Measurements from ENCODE around the gene CAPN5. TPM values are rescaled to one million over a fixed set of nuclear protein-coding genes. Genes with fewer than 3 reads are reported as not detected.

The CAPN5 gene
- total RNA-seq, 1 experiment from 2014 or later: 27.4 TPM

DNA sequence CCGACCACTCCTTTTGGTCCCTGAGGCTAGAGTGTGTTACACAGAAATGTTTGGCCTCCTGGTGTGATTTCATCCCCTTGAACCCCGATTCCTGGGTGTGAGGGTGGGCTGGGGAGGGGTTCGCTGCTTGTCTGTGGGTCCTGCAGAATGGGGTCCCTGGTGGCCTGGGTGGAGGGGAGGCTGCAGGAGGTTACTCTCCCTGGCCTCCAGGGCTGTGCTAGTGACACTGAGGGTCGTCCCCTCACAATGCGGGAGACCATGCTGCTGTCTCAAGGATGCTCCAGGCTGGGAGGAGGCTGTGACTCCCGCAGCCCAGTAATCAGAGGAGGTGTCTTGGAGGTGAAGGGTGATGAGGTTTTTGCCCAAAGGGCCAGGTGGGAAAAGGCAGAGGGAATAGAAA lies 18.9 kb downstream of the CAPN5 start:
- CTCF ChIA-PET: no interaction called here
- Mint-ChIP-seq H3K27ac (no peak overlapping the region), H3K9me3 (no peaks in the 10 kb centered on the region), H3K4me3 (no peak overlapping the region), H3K36me3 (no peaks in the 10 kb centered on the region), H3K27me3 (ENCODE audit: low read depth) (no peaks in the 10 kb centered on the region), H3K4me1 (peaks cover 7% of the 10 kb centered on the region)
- TF ChIP-seq MXD4 (CRISPR knock-in tag; IDR thresholded peaks at IDR 0.05; ENCODE audit: borderline replicate concordance) (no peak), TEAD4 (CRISPR knock-in tag; IDR thresholded peaks at IDR 0.05) (no peak), ZNF263 (CRISPR knock-in tag; IDR thresholded peaks at IDR 0.05; ENCODE audit: low read depth) (no peak), OVOL2 (CRISPR knock-in tag; IDR thresholded peaks at IDR 0.05; ENCODE audit: borderline replicate concordance) (no peak), ZNF138 (CRISPR knock-in tag; conservative IDR thresholded peaks at IDR 0.05) (no peak), CREB1 (CRISPR knock-in tag; IDR thresholded peaks at IDR 0.05) (no peak), ESRRA (CRISPR knock-in tag; IDR thresholded peaks at IDR 0.05; ENCODE audit: borderline replicate concordance) (no peak), TEAD1 (CRISPR knock-in tag; IDR thresholded peaks at IDR 0.05) (no peak), ELF4 (CRISPR knock-in tag; IDR thresholded peaks at IDR 0.05; ENCODE audit: low read depth) (no peak), FOXP1 (CRISPR knock-in tag; IDR thresholded peaks at IDR 0.05; ENCODE audit: borderline replicate concordance) (no peak), ZNF423 (CRISPR knock-in tag; IDR thresholded peaks at IDR 0.05) (no peak)
- TF ChIP-seq, protein P1, sequence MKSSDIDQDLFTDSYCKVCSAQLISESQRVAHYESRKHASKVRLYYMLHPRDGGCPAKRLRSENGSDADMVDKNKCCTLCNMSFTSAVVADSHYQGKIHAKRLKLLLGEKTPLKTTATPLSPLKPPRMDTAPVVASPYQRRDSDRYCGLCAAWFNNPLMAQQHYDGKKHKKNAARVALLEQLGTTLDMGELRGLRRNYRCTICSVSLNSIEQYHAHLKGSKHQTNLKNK (CRISPR knock-in tag; IDR thresholded peaks at IDR 0.05): no peak
- TF ChIP-seq, protein P2, sequence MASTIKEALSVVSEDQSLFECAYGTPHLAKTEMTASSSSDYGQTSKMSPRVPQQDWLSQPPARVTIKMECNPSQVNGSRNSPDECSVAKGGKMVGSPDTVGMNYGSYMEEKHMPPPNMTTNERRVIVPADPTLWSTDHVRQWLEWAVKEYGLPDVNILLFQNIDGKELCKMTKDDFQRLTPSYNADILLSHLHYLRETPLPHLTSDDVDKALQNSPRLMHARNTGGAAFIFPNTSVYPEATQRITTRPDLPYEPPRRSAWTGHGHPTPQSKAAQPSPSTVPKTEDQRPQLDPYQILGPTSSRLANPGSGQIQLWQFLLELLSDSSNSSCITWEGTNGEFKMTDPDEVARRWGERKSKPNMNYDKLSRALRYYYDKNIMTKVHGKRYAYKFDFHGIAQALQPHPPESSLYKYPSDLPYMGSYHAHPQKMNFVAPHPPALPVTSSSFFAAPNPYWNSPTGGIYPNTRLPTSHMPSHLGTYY (CRISPR knock-in tag; IDR thresholded peaks at IDR 0.05): no peak
- TF ChIP-seq, protein P3, sequence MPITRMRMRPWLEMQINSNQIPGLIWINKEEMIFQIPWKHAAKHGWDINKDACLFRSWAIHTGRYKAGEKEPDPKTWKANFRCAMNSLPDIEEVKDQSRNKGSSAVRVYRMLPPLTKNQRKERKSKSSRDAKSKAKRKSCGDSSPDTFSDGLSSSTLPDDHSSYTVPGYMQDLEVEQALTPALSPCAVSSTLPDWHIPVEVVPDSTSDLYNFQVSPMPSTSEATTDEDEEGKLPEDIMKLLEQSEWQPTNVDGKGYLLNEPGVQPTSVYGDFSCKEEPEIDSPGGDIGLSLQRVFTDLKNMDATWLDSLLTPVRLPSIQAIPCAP (CRISPR knock-in tag; IDR thresholded peaks at IDR 0.05): no peak
- TF ChIP-seq, protein P4, sequence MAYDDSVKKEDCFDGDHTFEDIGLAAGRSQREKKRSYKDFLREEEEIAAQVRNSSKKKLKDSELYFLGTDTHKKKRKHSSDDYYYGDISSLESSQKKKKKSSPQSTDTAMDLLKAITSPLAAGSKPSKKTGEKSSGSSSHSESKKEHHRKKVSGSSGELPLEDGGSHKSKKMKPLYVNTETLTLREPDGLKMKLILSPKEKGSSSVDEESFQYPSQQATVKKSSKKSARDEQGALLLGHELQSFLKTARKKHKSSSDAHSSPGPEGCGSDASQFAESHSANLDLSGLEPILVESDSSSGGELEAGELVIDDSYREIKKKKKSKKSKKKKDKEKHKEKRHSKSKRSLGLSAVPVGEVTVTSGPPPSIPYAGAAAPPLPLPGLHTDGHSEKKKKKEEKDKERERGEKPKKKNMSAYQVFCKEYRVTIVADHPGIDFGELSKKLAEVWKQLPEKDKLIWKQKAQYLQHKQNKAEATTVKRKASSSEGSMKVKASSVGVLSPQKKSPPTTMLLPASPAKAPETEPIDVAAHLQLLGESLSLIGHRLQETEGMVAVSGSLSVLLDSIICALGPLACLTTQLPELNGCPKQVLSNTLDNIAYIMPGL (CRISPR knock-in tag; IDR thresholded peaks at IDR 0.05): no peak
- TF ChIP-seq, protein P5, sequence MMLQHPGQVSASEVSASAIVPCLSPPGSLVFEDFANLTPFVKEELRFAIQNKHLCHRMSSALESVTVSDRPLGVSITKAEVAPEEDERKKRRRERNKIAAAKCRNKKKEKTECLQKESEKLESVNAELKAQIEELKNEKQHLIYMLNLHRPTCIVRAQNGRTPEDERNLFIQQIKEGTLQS (CRISPR knock-in tag; conservative IDR thresholded peaks at IDR 0.05): no peak
- TF ChIP-seq, protein P6, sequence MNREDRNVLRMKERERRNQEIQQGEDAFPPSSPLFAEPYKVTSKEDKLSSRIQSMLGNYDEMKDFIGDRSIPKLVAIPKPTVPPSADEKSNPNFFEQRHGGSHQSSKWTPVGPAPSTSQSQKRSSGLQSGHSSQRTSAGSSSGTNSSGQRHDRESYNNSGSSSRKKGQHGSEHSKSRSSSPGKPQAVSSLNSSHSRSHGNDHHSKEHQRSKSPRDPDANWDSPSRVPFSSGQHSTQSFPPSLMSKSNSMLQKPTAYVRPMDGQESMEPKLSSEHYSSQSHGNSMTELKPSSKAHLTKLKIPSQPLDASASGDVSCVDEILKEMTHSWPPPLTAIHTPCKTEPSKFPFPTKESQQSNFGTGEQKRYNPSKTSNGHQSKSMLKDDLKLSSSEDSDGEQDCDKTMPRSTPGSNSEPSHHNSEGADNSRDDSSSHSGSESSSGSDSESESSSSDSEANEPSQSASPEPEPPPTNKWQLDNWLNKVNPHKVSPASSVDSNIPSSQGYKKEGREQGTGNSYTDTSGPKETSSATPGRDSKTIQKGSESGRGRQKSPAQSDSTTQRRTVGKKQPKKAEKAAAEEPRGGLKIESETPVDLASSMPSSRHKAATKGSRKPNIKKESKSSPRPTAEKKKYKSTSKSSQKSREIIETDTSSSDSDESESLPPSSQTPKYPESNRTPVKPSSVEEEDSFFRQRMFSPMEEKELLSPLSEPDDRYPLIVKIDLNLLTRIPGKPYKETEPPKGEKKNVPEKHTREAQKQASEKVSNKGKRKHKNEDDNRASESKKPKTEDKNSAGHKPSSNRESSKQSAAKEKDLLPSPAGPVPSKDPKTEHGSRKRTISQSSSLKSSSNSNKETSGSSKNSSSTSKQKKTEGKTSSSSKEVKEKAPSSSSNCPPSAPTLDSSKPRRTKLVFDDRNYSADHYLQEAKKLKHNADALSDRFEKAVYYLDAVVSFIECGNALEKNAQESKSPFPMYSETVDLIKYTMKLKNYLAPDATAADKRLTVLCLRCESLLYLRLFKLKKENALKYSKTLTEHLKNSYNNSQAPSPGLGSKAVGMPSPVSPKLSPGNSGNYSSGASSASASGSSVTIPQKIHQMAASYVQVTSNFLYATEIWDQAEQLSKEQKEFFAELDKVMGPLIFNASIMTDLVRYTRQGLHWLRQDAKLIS (CRISPR knock-in tag; IDR thresholded peaks at IDR 0.05; ENCODE audit: borderline replicate concordance): no peak
- POLR2A ChIA-PET: no interaction called here
- no peak for ATAC-seq
- DNase-seq (ENCODE audit: low spot score): no peak
